ENCODE measurements around the gene BBS9. TPM values are rescaled to one million over a fixed set of nuclear protein-coding genes. Genes with fewer than 3 reads are reported as not detected.

Gene BBS9
- total RNA-seq, 5 donors from 2014 or later (not counting 1 experiment from before 2014, with no cell fraction given): 18.5 to 28.8 (median 20.9) TPM

GRCh38 chr7:33107136-33108066, 22.0 kb upstream of the BBS9 start:
- ChIA-PET CTCF (interaction anchor here (0.6 to 2.4 kb wide), 38 partner anchors 22 to 610 kb away, joined by 3 to 20 read pairs (median 3); partner anchors contain the start of genes NT5C3A (in 2 of the 2) and BBS9 (in 1 of the 2)), POLR2A (interaction anchor here in 1 of 2 donors (0.6 to 1.1 kb wide), 2 partner anchors 18 to 67 kb away, joined by 4 to 6 read pairs; no protein-coding TSS in a partner anchor)
- DNase-seq (peak in 29 of 35 experiments; percentile 5 to 69 (median 40)), ATAC-seq (replicated peaks in 1 of 4) (peak in 1 of 4 experiments; percentile 33)
- no peak overlapping the region for H3K27ac Mint-ChIP-seq
- H3K9me3 Mint-ChIP-seq: no peaks in the 10 kb centered on the region
- H3K4me1 ChIP-seq (ENCODE audit: control insufficient read depth in 1 of 2, extremely low read depth in 1 of 2, insufficient read depth in 2 of 2, low read length in 2 of 2): peaks cover 18 to 29% of the 10 kb centered on the region in 2 experiments
- H3K27ac ChIP-seq (ENCODE audit: low read length): no peak overlapping the region
- 74% methylated on average over 3 of the region's 7 CpGs for WGBS (ENCODE audit: insufficient coverage)
- H3K36me3 Mint-ChIP-seq: peaks cover 8% of the 10 kb centered on the region
- peaks cover 0 to 12% of the 10 kb centered on the region in 2 donors for H3K36me3 ChIP-seq (ENCODE audit: control insufficient read depth in 2 of 2, extremely low read depth in 1 of 2, insufficient read depth in 1 of 2, low read length in 1 of 2)
- H3K4me3 Mint-ChIP-seq: peak overlapping the region; percentile 80 to 89 (median 83)
- no peaks in the 10 kb centered on the region for H3K9me3 ChIP-seq
- H3K4me1 Mint-ChIP-seq: peaks cover 38 to 57% (median 54%) of the 10 kb centered on the region in 3 donors
- H3K27me3 Mint-ChIP-seq: peaks cover 2 to 11% of the 10 kb centered on the region in 2 donors
- H3K27me3 ChIP-seq (replicated peaks in 1 of 2; ENCODE audit: control insufficient read depth in 2 of 2, extremely low read depth in 1 of 2, insufficient read depth in 2 of 2, low read length in 1 of 2): peaks cover 0 to 2% of the 10 kb centered on the region in 2 experiments
- H3K4me3 ChIP-seq (ENCODE audit: control insufficient read depth in 1 of 2, extremely low read depth in 1 of 2, low read length in 1 of 2): peak overlapping the region; percentile 23 to 71

GRCh38 chr7:33108554-33109004, 20.8 kb upstream of the BBS9 start:
- Histone ChIP-seq H3K4me1 (ENCODE audit: control insufficient read depth in 1 of 2, extremely low read depth in 1 of 2, insufficient read depth in 2 of 2, low read length in 2 of 2) (peaks cover 18 to 29% of the 10 kb centered on the region in 2 experiments), H3K9me3 (no peaks in the 10 kb centered on the region), H3K36me3 (ENCODE audit: control insufficient read depth in 2 of 2, extremely low read depth in 1 of 2, insufficient read depth in 1 of 2, low read length in 1 of 2) (peaks cover 0 to under 1% of the 10 kb centered on the region in 2 donors), H3K27me3 (replicated peaks in 1 of 2; ENCODE audit: control insufficient read depth in 2 of 2, extremely low read depth in 1 of 2, insufficient read depth in 2 of 2, low read length in 1 of 2) (peaks cover 0 to 2% of the 10 kb centered on the region in 2 experiments), H3K27ac (ENCODE audit: low read length) (peak overlapping the region; percentile 36), H3K4me3 (ENCODE audit: control insufficient read depth in 1 of 2, extremely low read depth in 1 of 2, low read length in 1 of 2) (peak overlapping the region; percentile 71 to 83)
- CTCF ChIA-PET: interaction anchor here (0.6 to 2.4 kb wide), 32 partner anchors 21 to 611 kb away, joined by 3 to 20 read pairs (median 4); partner anchors contain the start of genes BBS9 (in 2 of the 2) and NT5C3A (in 1 of the 2)
- WGBS (ENCODE audit: insufficient coverage): 0% methylated on average over 4 of the region's 10 CpGs
- Mint-ChIP-seq H3K4me1 (peaks cover 38 to 53% (median 51%) of the 10 kb centered on the region in 3 donors), H3K27ac (peak overlapping the region; percentile 50 to 69), H3K4me3 (peak overlapping the region; percentile 80 to 89 (median 83)), H3K9me3 (no peaks in the 10 kb centered on the region), H3K27me3 (peaks cover 5 to 16% of the 10 kb centered on the region in 2 donors), H3K36me3 (no peaks in the 10 kb centered on the region)
- ATAC-seq (replicated peaks in 1 of 4) (peak in 3 of 4 experiments; percentile 1 to 6 (median 5)), DNase-seq (peak in 10 of 35 experiments; percentile 2 to 39 (median 10))
- POLR2A ChIA-PET: interaction anchor here in 1 of 2 donors (0.6 to 1.1 kb wide), 2 partner anchors 68 to 219 kb away, joined by 4 to 8 read pairs; no protein-coding TSS in a partner anchor

DNA sequence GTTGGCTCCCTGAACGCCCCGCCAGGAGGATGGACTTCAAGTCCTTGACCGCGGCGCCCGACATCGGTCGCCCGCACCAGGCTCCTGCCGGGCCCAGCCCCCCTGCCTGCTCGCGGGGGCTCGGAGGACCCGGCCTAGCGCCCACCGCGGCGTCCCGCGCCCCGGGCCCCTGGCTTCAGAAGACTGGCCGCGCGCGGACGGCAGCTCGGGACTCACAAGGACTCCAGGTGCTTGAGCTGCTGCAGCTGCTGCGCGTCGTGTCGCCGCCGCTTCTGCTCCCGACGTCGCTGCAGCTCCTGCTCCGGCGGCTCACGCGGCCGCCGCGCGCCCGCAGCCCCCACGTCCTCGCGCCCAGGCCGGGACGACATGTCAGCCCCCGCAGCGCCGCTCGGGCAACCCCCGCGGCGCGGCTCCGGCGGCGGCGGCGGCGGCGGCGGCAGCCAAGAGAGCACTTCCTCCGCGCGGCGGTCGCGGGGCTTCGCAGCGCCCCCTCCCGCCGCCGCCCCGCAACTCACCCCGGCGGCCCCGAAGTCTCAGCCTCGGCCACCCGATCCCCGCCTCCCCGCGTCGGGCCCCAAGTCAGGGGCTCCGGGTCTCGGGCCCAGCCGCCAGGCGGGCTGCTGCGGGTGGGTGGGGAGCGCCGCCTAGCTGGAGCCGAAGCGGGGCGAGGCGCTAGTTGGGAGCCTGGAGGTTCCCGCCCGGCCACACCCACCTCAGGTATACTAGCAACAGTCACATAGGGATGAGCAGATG, 20.2 kb upstream of the BBS9 start, which contains the start of gene RP9:
Gene RP9, minus strand, starts transcription at position 400 of the 753 bp plus-strand sequence. Its CDS starts 32 bp downstream, at position 368.
- ChIA-PET CTCF (interaction anchor here (0.6 to 2.7 kb wide), 19 partner anchors 11 to 263 kb away, joined by 3 to 19 read pairs (median 4); partner anchors contain the start of genes BBS9 (in 1 of the 2) and NT5C3A (in 1 of the 2)), POLR2A (interaction anchor here in 1 of 2 donors (0.6 to 1.1 kb wide), 3 partner anchors 35 to 219 kb away, joined by 4 to 8 read pairs (median 4); no protein-coding TSS in a partner anchor)
- no peaks in the 10 kb centered on the region for H3K36me3 ChIP-seq (ENCODE audit: control insufficient read depth in 2 of 2, extremely low read depth in 1 of 2, insufficient read depth in 1 of 2, low read length in 1 of 2)
- no peaks in the 10 kb centered on the region for H3K36me3 Mint-ChIP-seq
- H3K4me1 Mint-ChIP-seq: peaks cover 38 to 47% (median 45%) of the 10 kb centered on the region in 3 donors
- peak within 1 kb of the TSS; percentile 50 to 69 for H3K27ac Mint-ChIP-seq
- no peaks in the 10 kb centered on the region for H3K9me3 ChIP-seq
- peak; percentile 91 to 95 (median 94) for ATAC-seq (replicated peaks in 1 of 4)
- WGBS (ENCODE audit: insufficient coverage): under 1% methylated on average over 91 of the region's 100 CpGs
- peaks cover 5 to 16% of the 10 kb centered on the region in 2 donors for H3K27me3 Mint-ChIP-seq
- peak within 1 kb of the TSS; percentile 80 to 89 (median 83) for H3K4me3 Mint-ChIP-seq
- peak within 1 kb of the TSS; percentile 71 to 83 for H3K4me3 ChIP-seq (ENCODE audit: control insufficient read depth in 1 of 2, extremely low read depth in 1 of 2, low read length in 1 of 2)
- DNase-seq: peak; percentile 49 to 88 (median 69)
- H3K27ac ChIP-seq (ENCODE audit: low read length): peak within 1 kb of the TSS; percentile 36
- H3K4me1 ChIP-seq (ENCODE audit: control insufficient read depth in 1 of 2, extremely low read depth in 1 of 2, insufficient read depth in 2 of 2, low read length in 2 of 2): peaks cover 18 to 29% of the 10 kb centered on the region in 2 experiments
- H3K27me3 ChIP-seq (replicated peaks in 1 of 2; ENCODE audit: control insufficient read depth in 2 of 2, extremely low read depth in 1 of 2, insufficient read depth in 2 of 2, low read length in 1 of 2): peaks cover 0 to 2% of the 10 kb centered on the region in 2 experiments
- no peaks in the 10 kb centered on the region for H3K9me3 Mint-ChIP-seq

- DNase-seq: peak in 1 of 35 experiments; percentile 19
Observed at GRCh38 chr7:33109758-33110238, 19.6 kb upstream of the BBS9 start.

DNA sequence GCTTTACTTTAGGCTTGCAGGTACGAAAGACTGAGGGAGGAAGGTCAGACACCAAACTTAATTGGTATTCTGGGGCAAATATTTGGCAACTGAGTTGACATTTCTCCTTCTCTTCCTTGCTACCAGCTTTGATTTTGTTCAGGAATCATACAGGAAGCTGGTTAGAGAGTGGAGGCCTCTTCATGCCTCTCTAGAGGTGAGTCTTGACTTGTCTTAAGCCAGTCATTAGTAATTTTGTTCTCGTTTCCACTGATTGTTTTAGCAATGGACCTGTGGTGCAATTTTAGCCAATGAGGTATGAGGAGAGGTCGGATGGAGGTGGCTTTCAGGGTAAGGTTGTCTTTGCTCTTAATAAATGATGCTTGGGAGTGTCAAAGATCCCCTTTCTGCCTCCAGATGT, 17.8 kb upstream of the BBS9 start:
- Mint-ChIP-seq H3K9me3 (no peaks in the 10 kb centered on the region), H3K4me3 (no peak overlapping the region)

More at GRCh38 chr7:33109758-33110238, 19.6 kb upstream of the BBS9 start:
- H3K36me3 ChIP-seq (ENCODE audit: control insufficient read depth in 2 of 2, extremely low read depth in 1 of 2, insufficient read depth in 1 of 2, low read length in 1 of 2): no peaks in the 10 kb centered on the region
- H3K4me1 ChIP-seq (ENCODE audit: control insufficient read depth in 1 of 2, extremely low read depth in 1 of 2, insufficient read depth in 2 of 2, low read length in 2 of 2): peaks cover 18 to 29% of the 10 kb centered on the region in 2 experiments
- no peak overlapping the region for H3K27ac ChIP-seq (ENCODE audit: low read length)
- ATAC-seq (replicated peaks in 1 of 4): no peak
- H3K27me3 Mint-ChIP-seq: peaks cover 10 to 17% of the 10 kb centered on the region in 2 donors
- ChIA-PET POLR2A (interaction anchor here (0.5 to 0.9 kb wide), 7 partner anchors 10 to 303 kb away, joined by 3 to 4 read pairs (median 4); no protein-coding TSS in a partner anchor), CTCF (interaction anchor here (0.7 to 2.7 kb wide), 15 partner anchors 8 to 345 kb away, joined by 3 to 19 read pairs (median 4); partner anchors contain the start of genes NT5C3A (in 2 of the 2) and BBS9 (in 1 of the 2))
- H3K36me3 Mint-ChIP-seq: no peaks in the 10 kb centered on the region
- peaks cover 35 to 42% (median 40%) of the 10 kb centered on the region in 3 donors for H3K4me1 Mint-ChIP-seq
- peak overlapping the region; percentile 41 to 47 for H3K4me3 ChIP-seq (ENCODE audit: control insufficient read depth in 1 of 2, extremely low read depth in 1 of 2, low read length in 1 of 2)
- H3K9me3 ChIP-seq: no peaks in the 10 kb centered on the region
- H3K9me3 Mint-ChIP-seq: no peaks in the 10 kb centered on the region
- peak overlapping the region; percentile 69 to 80 (median 75) for H3K4me3 Mint-ChIP-seq
- 25% methylated on average over 6 of the region's 11 CpGs for WGBS (ENCODE audit: insufficient coverage)
- peaks cover 0 to 4% of the 10 kb centered on the region in 2 experiments for H3K27me3 ChIP-seq (replicated peaks in 1 of 2; ENCODE audit: control insufficient read depth in 2 of 2, extremely low read depth in 1 of 2, insufficient read depth in 2 of 2, low read length in 1 of 2)
- peak overlapping the region in 1 of 2 donors; percentile 34 for H3K27ac Mint-ChIP-seq

More for the DNA sequence above, 17.8 kb upstream of the BBS9 start:
- Histone ChIP-seq H3K27ac (ENCODE audit: low read length) (no peak overlapping the region), H3K4me3 (ENCODE audit: control insufficient read depth in 1 of 2, extremely low read depth in 1 of 2, low read length in 1 of 2) (no peak overlapping the region), H3K9me3 (no peaks in the 10 kb centered on the region), H3K4me1 (ENCODE audit: control insufficient read depth in 1 of 2, extremely low read depth in 1 of 2, insufficient read depth in 2 of 2, low read length in 2 of 2) (peaks cover 18 to 22% of the 10 kb centered on the region in 2 experiments), H3K27me3 (replicated peaks in 1 of 2; ENCODE audit: control insufficient read depth in 2 of 2, extremely low read depth in 1 of 2, insufficient read depth in 2 of 2, low read length in 1 of 2) (peaks cover 0 to 4% of the 10 kb centered on the region in 2 experiments), H3K36me3 (ENCODE audit: control insufficient read depth in 2 of 2, extremely low read depth in 1 of 2, insufficient read depth in 1 of 2, low read length in 1 of 2) (no peaks in the 10 kb centered on the region)
- DNase-seq (no peak), ATAC-seq (replicated peaks in 1 of 4) (no peak)
- ChIA-PET CTCF (interaction anchor here in 1 of 2 donors (0.6 to 2.7 kb wide), 3 partner anchors 38 to 265 kb away, joined by 3 to 19 read pairs (median 3); no protein-coding TSS in a partner anchor), POLR2A (no interaction called here)
- H3K4me1 Mint-ChIP-seq: peaks cover 24 to 27% (median 25%) of the 10 kb centered on the region in 3 donors
- no peak overlapping the region for H3K27ac Mint-ChIP-seq
- WGBS (ENCODE audit: insufficient coverage): 80% methylated on average over 1 of the region's 3 CpGs
- H3K36me3 Mint-ChIP-seq: no peaks in the 10 kb centered on the region
- H3K27me3 Mint-ChIP-seq: peaks cover 12 to 25% of the 10 kb centered on the region in 2 donors

Data from T-cell (primary cell).